H9 (cell line): Measurements from ENCODE around the gene SAMMSON. TPM values are rescaled to one million over a fixed set of nuclear protein-coding genes. Genes with fewer than 3 reads are reported as not detected.

ENCODE experiments used
- DNase-seq: peaks from one replicate; pipeline ENCODE4 v3.0.0-alpha.2; 2017
- H2AFZ ChIP-seq: one replicate; pipeline ENCODE4 v1.6.1; 2013; ENCODE audit warnings: mild to moderate bottlenecking, low read length, control low read depth, moderate library complexity
- H2AK5ac ChIP-seq: 2 replicates; pipeline ENCODE4 v1.6.1; 2013; ENCODE audit warnings: low read length, control low read depth, mixed read lengths; ENCODE audit not compliant: insufficient read length
- H2BK120ac ChIP-seq: one replicate; pipeline ENCODE4 v1.6.1; 2013; ENCODE audit warnings: low read depth, mild to moderate bottlenecking, low read length, control low read depth, inconsistent platforms; ENCODE audit not compliant: poor library complexity, severe bottlenecking
- H2BK12ac ChIP-seq: 2 replicates; pipeline ENCODE4 v1.6.1; 2013; ENCODE audit warnings: low read length, control low read depth, mixed read lengths, low read depth; ENCODE audit not compliant: insufficient read length
- H2BK15ac ChIP-seq: 2 replicates; pipeline ENCODE4 v1.6.1; 2013; ENCODE audit warnings: low read depth, low read length, control low read depth
- H2BK20ac ChIP-seq: one replicate; pipeline ENCODE4 v1.6.1; 2013; ENCODE audit warnings: low read depth, mild to moderate bottlenecking, low read length, control low read depth, inconsistent platforms; ENCODE audit not compliant: poor library complexity, severe bottlenecking
- H2BK5ac ChIP-seq: 2 replicates; pipeline ENCODE4 v1.6.1; 2013; ENCODE audit warnings: low read length, control low read depth, mixed read lengths; ENCODE audit not compliant: insufficient read length
- H3K14ac ChIP-seq: 2 replicates; pipeline ENCODE4 v1.6.1; 2013; ENCODE audit warnings: low read length, control low read depth; ENCODE audit not compliant: insufficient read depth
- H3K18ac ChIP-seq: 2 replicates; pipeline ENCODE4 v1.6.1; 2013; ENCODE audit warnings: low read depth, mild to moderate bottlenecking, mixed read lengths, low read length, control low read depth; ENCODE audit not compliant: insufficient read length
- H3K23ac ChIP-seq: 2 replicates; pipeline ENCODE4 v1.6.1; 2013; ENCODE audit warnings: low read length, control low read depth, mixed read lengths, low read depth; ENCODE audit not compliant: insufficient read length
- H3K23me2 ChIP-seq: 2 replicates; pipeline ENCODE4 v1.6.1; 2013; ENCODE audit warnings: low read depth, mild to moderate bottlenecking, mixed read lengths, low read length, control low read depth; ENCODE audit not compliant: insufficient read length, poor library complexity, severe bottlenecking
- H3K27ac ChIP-seq: 2 replicates; pipeline ENCODE4 v1.5.1; 2013; ENCODE audit warnings: low read length, control low read depth, mixed read lengths, low read depth; ENCODE audit not compliant: insufficient read length
- H3K27me3 ChIP-seq: 2 replicates; pipeline ENCODE4 v1.6.1; 2013; ENCODE audit warnings: low read length, control low read depth, inconsistent platforms; ENCODE audit not compliant: insufficient read depth
- H3K4ac ChIP-seq: 2 replicates; pipeline ENCODE4 v1.6.1; 2013; ENCODE audit warnings: low read depth, mild to moderate bottlenecking, control low read depth, inconsistent platforms, low read length, moderate library complexity
- H3K4me1 ChIP-seq: 2 replicates; pipeline ENCODE4 v1.6.1; 2013; ENCODE audit warnings: low read length, control low read depth, inconsistent platforms; ENCODE audit not compliant: insufficient read depth
- H3K4me2 ChIP-seq: 2 replicates; pipeline ENCODE4 v1.6.1; 2013; ENCODE audit warnings: low read length, control low read depth, mixed read lengths; ENCODE audit not compliant: insufficient read length, insufficient read depth
- H3K56ac ChIP-seq: 2 replicates; pipeline ENCODE4 v1.6.1; 2013; ENCODE audit warnings: low read depth, mild to moderate bottlenecking, mixed read lengths, low read length, control low read depth; ENCODE audit not compliant: insufficient read length
- H3K79me1 ChIP-seq: 2 replicates; pipeline ENCODE4 v1.6.1; 2013; ENCODE audit warnings: low read depth, mild to moderate bottlenecking, moderate library complexity, low read length, control low read depth, inconsistent platforms; ENCODE audit not compliant: insufficient read depth, poor library complexity, severe bottlenecking
- H3K79me2 ChIP-seq: 2 replicates; pipeline ENCODE4 v1.6.1; 2013; ENCODE audit warnings: low read length, control low read depth, inconsistent platforms; ENCODE audit not compliant: insufficient read depth
- H3K9ac ChIP-seq: 2 replicates; pipeline ENCODE4 v1.6.1; 2013; ENCODE audit warnings: low read length, control low read depth, mixed read lengths; ENCODE audit not compliant: insufficient read length; ENCODE audit errors: extremely low read depth
- H3K9me3 ChIP-seq: one replicate; pipeline ENCODE4 v1.6.1; 2013; ENCODE audit warnings: low read depth, low read length, inconsistent platforms; ENCODE audit not compliant: control insufficient read depth
- H3T11ph ChIP-seq: one replicate; pipeline ENCODE4 v1.6.1; 2013; ENCODE audit warnings: mild to moderate bottlenecking, low read length, control low read depth, inconsistent platforms
- H4K20me1 ChIP-seq: one replicate; pipeline ENCODE4 v1.6.1; 2013; ENCODE audit not compliant: control insufficient read depth, insufficient read length, insufficient read depth
- H4K5ac ChIP-seq: 2 replicates; pipeline ENCODE4 v1.6.1; 2013; ENCODE audit warnings: low read depth, mild to moderate bottlenecking, mixed read lengths, low read length, control low read depth; ENCODE audit not compliant: insufficient read length
- H4K8ac ChIP-seq: replicated peaks from 2 replicates; pipeline ENCODE4 v1.6.1; 2013; ENCODE audit warnings: low read length, control low read depth, mixed read lengths, low read depth; ENCODE audit not compliant: insufficient read length
- H4K91ac ChIP-seq: 2 replicates; pipeline ENCODE4 v1.6.1; 2013; ENCODE audit warnings: low read depth, mild to moderate bottlenecking, moderate library complexity, mixed read lengths, low read length, control low read depth; ENCODE audit not compliant: insufficient read length
- H3K27ac Mint-ChIP-seq, 3 experiments: 2 replicates in 2 of 3; 3 replicates in 1 of 3; pipeline ENCODE4 v1.8.0; 2020 to 2021; ENCODE audit warnings: mixed read lengths in 3 of 3, mild to moderate bottlenecking in 1 of 3, moderate library complexity in 1 of 3
- H3K27me3 Mint-ChIP-seq: 2 replicates; pipeline ENCODE4 v1.8.0; 2021; ENCODE audit warnings: low read depth, mild to moderate bottlenecking, moderate library complexity, mixed read lengths
- H3K36me3 Mint-ChIP-seq, 3 experiments: 2 replicates in 2 of 3; 3 replicates in 1 of 3; pipeline ENCODE4 v1.8.0; 2020 to 2021; ENCODE audit warnings: low read depth in 3 of 3, mixed read lengths in 3 of 3; ENCODE audit not compliant: insufficient read depth in 1 of 3
- H3K4me1 Mint-ChIP-seq, 2 experiments: 2 replicates each; pipeline ENCODE4 v1.8.0; 2020; ENCODE audit warnings: mixed read lengths in 2 of 2
- H3K4me3 Mint-ChIP-seq, 2 experiments: 2 replicates in 1 of 2; 3 replicates in 1 of 2; pipeline ENCODE4 v1.8.0; 2020 to 2021; ENCODE audit warnings: mild to moderate bottlenecking in 2 of 2, mixed read lengths in 2 of 2, moderate library complexity in 1 of 2
- H3K9me3 Mint-ChIP-seq, 2 experiments: 2 replicates in 1 of 2; 3 replicates in 1 of 2; pipeline ENCODE4 v1.8.0; 2020; ENCODE audit warnings: mild to moderate bottlenecking in 2 of 2, mixed read lengths in 2 of 2, moderate library complexity in 1 of 2
- WGBS: extraction: QIAGEN DNeasy Blood & Tissue Kit; methylation state at CpG from one replicate; pipeline ENCODE4 v1.1.7; 2013; ENCODE audit warnings: missing lambda C conversion rate, low lambda C conversion rate, mixed read lengths; ENCODE audit not compliant: insufficient read length; ENCODE audit errors: extremely low coverage; 5-methylcytosine and 5-hydroxymethylcytosine counted together
- total RNA-seq: library from RNA; stranded (reverse); gene quantifications from 2 replicates; pipeline ENCODE4 v1.2.1, GENCODE V29; 2021
- TF ChIP-seq, protein P1 (sequence below): fragments of 200-600 bp; sonication (generic); conservative IDR thresholded peaks from 3 replicates; pipeline ENCODE4 v1.8.0; 2021; ENCODE audit warnings: antibody characterized with exemption, mild to moderate bottlenecking

Gene SAMMSON
- total RNA-seq, 1 experiment from 2014 or later, result not detected

DNA sequence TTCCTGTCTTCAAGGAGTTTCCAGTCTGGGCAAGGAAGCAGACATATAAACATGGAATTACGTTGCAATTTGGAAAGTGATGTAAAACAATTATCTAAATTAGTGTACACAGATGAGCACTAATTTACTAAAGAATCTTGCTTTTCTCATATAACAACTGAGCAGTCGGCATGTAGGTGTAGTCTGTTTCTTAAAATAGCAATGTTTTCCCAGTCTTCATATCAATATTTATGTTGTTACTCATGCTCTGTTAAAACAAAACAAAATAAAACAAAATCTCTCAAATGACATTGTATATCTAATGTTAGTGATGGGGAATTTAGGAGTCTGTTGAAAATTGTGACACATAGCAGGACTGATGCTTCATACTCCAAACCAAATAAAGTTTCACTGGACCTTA, 75.6 kb downstream of the SAMMSON start:
- Histone ChIP-seq H3K79me1 (no peaks in the 10 kb centered on the region), H3K4ac (no peak overlapping the region), H2BK15ac (no peak overlapping the region), H2BK12ac (no peak overlapping the region), H3K23ac (no peak overlapping the region), H4K20me1 (no peaks in the 10 kb centered on the region), H2AK5ac (no peak overlapping the region), H3K9me3 (no peaks in the 10 kb centered on the region), H4K91ac (no peak overlapping the region), H3K27ac (no peak overlapping the region), H3K9ac (no peak overlapping the region), H2BK20ac (no peak overlapping the region), H3K4me2 (no peak overlapping the region), H3K18ac (no peak overlapping the region), H4K8ac (no peak overlapping the region), H3K4me1 (peaks cover 2% of the 10 kb centered on the region; the same call in 1 of the 2 replicates), H2AFZ (no peak overlapping the region), H2BK5ac (no peak overlapping the region), H4K5ac (no peak overlapping the region), H2BK120ac (no peak overlapping the region), H3T11ph (no peak overlapping the region), H3K27me3 (no peaks in the 10 kb centered on the region), H3K56ac (no peak overlapping the region), H3K23me2 (no peaks in the 10 kb centered on the region), H3K14ac (no peak overlapping the region), H3K79me2 (no peaks in the 10 kb centered on the region)
- Mint-ChIP-seq H3K27me3 (no peaks in the 10 kb centered on the region), H3K4me3 (no peak overlapping the region), H3K9me3 (peaks cover 9 to 10% of the 10 kb centered on the region in 2 experiments; a peak in 4 of 5 replicates), H3K36me3 (peaks cover 4 to 12% (median 10%) of the 10 kb centered on the region in 3 experiments; a peak in 4 of 7 replicates), H3K4me1 (peaks cover 27 to 28% of the 10 kb centered on the region in 2 experiments), H3K27ac (no peak overlapping the region)
- DNase-seq, result no peak
- TF ChIP-seq, protein P1, sequence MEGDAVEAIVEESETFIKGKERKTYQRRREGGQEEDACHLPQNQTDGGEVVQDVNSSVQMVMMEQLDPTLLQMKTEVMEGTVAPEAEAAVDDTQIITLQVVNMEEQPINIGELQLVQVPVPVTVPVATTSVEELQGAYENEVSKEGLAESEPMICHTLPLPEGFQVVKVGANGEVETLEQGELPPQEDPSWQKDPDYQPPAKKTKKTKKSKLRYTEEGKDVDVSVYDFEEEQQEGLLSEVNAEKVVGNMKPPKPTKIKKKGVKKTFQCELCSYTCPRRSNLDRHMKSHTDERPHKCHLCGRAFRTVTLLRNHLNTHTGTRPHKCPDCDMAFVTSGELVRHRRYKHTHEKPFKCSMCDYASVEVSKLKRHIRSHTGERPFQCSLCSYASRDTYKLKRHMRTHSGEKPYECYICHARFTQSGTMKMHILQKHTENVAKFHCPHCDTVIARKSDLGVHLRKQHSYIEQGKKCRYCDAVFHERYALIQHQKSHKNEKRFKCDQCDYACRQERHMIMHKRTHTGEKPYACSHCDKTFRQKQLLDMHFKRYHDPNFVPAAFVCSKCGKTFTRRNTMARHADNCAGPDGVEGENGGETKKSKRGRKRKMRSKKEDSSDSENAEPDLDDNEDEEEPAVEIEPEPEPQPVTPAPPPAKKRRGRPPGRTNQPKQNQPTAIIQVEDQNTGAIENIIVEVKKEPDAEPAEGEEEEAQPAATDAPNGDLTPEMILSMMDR, result no peak
- no CpG with 5 or more reads among the region's 2 CpGs for WGBS
